Coronary artery (tissue), 2 donors: ENCODE data around the gene CDK5RAP1.

Experiments used
- DNase-seq: peaks from one replicate; pipeline ENCODE4 v3.0.0-alpha.2; 2017; ENCODE audit warnings: low spot score
- H3K27ac ChIP-seq, 2 donors: fragments of 200-600 bp; sonication (generic); one replicate each; pipeline ENCODE4 v1.5.1; 2016 to 2019
- H3K4me3 ChIP-seq: fragments of 200-600 bp; sonication (generic); 2 replicates; pipeline ENCODE4 v1.5.1; 2016; ENCODE audit warnings: mild to moderate bottlenecking, moderate library complexity
- TF ChIP-seq, protein P1 (sequence below): fragments of 200-600 bp; sonication (generic); IDR thresholded peaks from one replicate; pipeline ENCODE4 v1.5.1; 2019; ENCODE audit warnings: antibody characterized with exemption

Gene CDK5RAP1

DNA sequence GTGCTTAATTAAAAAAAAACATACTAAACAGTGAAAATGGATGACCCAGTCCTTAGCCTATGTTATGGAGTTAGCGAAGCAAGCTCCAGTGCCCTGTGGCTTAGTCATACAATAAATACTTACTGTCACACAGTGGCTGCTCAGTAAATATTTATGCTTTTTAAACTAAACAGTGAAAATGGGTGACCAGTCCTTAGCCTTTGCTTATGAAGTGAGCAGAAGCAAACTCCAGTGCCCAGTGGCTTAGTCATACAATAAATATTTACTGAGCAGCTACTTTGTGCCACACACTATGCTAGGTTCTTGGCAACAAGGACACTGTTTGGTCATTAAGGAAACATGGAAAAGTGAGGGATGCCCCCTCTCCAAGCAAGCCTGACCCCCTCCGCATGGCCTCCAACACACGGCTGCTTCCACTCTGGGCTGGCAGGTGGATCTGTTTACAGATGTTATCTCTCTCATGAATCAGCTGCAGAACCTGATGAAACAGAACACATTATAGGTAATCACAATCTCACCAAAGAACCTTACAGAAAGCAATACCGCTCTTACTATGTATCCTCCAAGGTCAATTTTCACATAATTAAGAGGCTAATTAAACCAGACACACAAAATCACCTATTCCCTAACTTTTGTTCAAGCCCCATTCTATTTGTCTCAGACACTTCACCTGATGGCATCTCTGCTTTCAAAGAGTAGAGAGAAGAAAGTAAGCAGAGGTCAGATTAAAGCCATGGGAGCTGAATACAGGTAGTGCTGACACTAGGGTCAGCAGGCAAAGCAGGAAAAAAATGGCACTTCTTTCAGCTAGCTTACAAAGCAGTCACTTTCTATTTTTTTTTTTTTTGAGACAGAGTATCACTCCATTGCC lies 27.3 kb downstream of the CDK5RAP1 start:
- TF ChIP-seq, protein P1, sequence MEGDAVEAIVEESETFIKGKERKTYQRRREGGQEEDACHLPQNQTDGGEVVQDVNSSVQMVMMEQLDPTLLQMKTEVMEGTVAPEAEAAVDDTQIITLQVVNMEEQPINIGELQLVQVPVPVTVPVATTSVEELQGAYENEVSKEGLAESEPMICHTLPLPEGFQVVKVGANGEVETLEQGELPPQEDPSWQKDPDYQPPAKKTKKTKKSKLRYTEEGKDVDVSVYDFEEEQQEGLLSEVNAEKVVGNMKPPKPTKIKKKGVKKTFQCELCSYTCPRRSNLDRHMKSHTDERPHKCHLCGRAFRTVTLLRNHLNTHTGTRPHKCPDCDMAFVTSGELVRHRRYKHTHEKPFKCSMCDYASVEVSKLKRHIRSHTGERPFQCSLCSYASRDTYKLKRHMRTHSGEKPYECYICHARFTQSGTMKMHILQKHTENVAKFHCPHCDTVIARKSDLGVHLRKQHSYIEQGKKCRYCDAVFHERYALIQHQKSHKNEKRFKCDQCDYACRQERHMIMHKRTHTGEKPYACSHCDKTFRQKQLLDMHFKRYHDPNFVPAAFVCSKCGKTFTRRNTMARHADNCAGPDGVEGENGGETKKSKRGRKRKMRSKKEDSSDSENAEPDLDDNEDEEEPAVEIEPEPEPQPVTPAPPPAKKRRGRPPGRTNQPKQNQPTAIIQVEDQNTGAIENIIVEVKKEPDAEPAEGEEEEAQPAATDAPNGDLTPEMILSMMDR, result no peak
- Histone ChIP-seq H3K4me3 (no peak overlapping the region), H3K27ac (no peak overlapping the region)
- no peak for DNase-seq

- DNase-seq, result no peak
- Histone ChIP-seq H3K27ac (no peak overlapping the region), H3K4me3 (no peak overlapping the region)
- TF ChIP-seq, protein P1, result no peak
These were observed 28.3 kb downstream of the CDK5RAP1 start for GRCh38 chr20:33372993-33373441.

- Histone ChIP-seq H3K4me3 (no peak overlapping the region), H3K27ac (no peak overlapping the region)
- TF ChIP-seq, protein P1, result no peak
- no peak for DNase-seq
These were observed 31.0 kb downstream of the CDK5RAP1 start for GRCh38 chr20:33370291-33370690.

DNA sequence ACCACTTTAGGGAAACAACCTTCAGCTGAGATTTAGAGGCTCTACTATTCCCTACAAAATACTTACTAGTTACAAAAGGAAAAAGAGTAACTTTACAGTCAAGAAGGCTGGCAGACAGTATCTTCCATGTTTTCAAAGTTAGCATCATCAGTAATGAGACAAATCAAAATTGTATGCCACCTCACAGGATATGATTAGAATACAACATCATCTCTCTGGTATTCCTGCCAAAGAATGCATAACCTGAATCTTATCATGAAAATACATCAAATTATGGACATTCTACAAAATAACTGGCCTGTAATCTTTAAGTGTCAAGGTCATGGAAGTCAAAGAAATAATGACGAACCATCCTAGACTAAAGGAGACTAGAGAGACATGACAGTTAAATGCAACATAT lies 38.4 kb downstream of the CDK5RAP1 start:
- Histone ChIP-seq H3K4me3 (no peak overlapping the region), H3K27ac (no peak overlapping the region)
- no peak for DNase-seq
- TF ChIP-seq, protein P1, result no peak

- no peak for DNase-seq
These were observed 41.7 kb downstream of the CDK5RAP1 start for GRCh38 chr20:33359399-33360261.

DNA sequence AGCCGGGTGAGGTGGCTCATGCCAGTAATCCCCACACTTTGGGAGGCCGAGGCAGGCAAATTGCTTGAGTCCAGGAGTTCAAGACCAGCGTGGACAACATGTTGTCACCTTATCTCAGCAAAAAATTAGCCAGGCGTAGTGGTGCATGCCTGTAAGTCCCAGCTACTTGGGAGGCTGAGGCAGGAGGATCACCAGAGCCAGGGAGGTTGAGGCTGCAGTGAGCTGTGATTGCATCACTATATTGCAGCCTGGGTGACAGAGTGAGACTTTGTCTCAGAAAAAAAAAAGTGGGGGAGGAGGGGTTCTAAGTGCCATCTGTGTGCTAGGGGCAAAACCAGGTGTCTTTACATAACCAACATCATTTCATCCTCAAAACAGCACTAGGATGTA lies 48.3 kb downstream of the CDK5RAP1 start:
- H3K27ac ChIP-seq, result no peak overlapping the region
- H3K4me3 ChIP-seq, result no peak overlapping the region
- DNase-seq, result no peak
- TF ChIP-seq, protein P1, result no peak

More at GRCh38 chr20:33359399-33360261, 41.7 kb downstream of the CDK5RAP1 start:
- H3K27ac ChIP-seq, result no peak overlapping the region
- H3K4me3 ChIP-seq, result no peak overlapping the region
- TF ChIP-seq, protein P1, result no peak
